Neural progenitor cell (in vitro differentiated cells): ENCODE data around the gene NT5C2. TPM values are rescaled to one million over a fixed set of nuclear protein-coding genes. Genes with fewer than 3 reads are reported as not detected.

Source experiments
- DNase-seq: peaks from one replicate; pipeline ENCODE4 v3.0.0-alpha.2; 2016; ENCODE audit warnings: low spot score
- H2AFZ ChIP-seq: fragments of 200-600 bp; sonication (generic); replicated peaks from 2 replicates; pipeline ENCODE4 v1.6.1; 2016; ENCODE audit warnings: antibody characterized with exemption
- H3F3A ChIP-seq: fragments of 200-600 bp; sonication (generic); 2 replicates; pipeline ENCODE4 v1.6.1; 2016; ENCODE audit warnings: antibody characterized with exemption, low read depth
- H3K27ac ChIP-seq: fragments of 200-600 bp; sonication (generic); 2 replicates; pipeline ENCODE4 v1.5.1; 2016; ENCODE audit warnings: mild to moderate bottlenecking
- H3K27me3 ChIP-seq: fragments of 200-600 bp; sonication (generic); 2 replicates; pipeline ENCODE4 v1.6.1; 2016; ENCODE audit warnings: mild to moderate bottlenecking, moderate library complexity
- H3K36me3 ChIP-seq: fragments of 200-600 bp; sonication (generic); 2 replicates; pipeline ENCODE4 v1.5.1; 2016
- H3K4me1 ChIP-seq: fragments of 200-600 bp; sonication (generic); 2 replicates; pipeline ENCODE4 v1.6.1; 2016; ENCODE audit warnings: mixed run types
- H3K4me2 ChIP-seq: fragments of 200-600 bp; sonication (generic); 2 replicates; pipeline ENCODE4 v1.6.1; 2016
- H3K4me3 ChIP-seq: fragments of 200-600 bp; sonication (generic); 2 replicates; pipeline ENCODE4 v1.5.1; 2016
- H3K79me2 ChIP-seq: fragments of 200-600 bp; sonication (generic); 2 replicates; pipeline ENCODE4 v1.6.1; 2016; ENCODE audit warnings: low read depth
- H3K9ac ChIP-seq: fragments of 200-600 bp; sonication (generic); 2 replicates; pipeline ENCODE4 v1.6.1; 2016
- H3K9me3 ChIP-seq: fragments of 200-600 bp; sonication (generic); 2 replicates; pipeline ENCODE4 v1.5.1; 2016; ENCODE audit warnings: low read depth
- H4K20me1 ChIP-seq: fragments of 200-600 bp; sonication (generic); 2 replicates; pipeline ENCODE4 v1.6.1; 2016; ENCODE audit warnings: low read depth
- H3K27ac Mint-ChIP-seq: 3 replicates; pipeline ENCODE4 v1.8.0; 2021; ENCODE audit warnings: mixed read lengths
- H3K27me3 Mint-ChIP-seq: 2 replicates; pipeline ENCODE4 v1.8.0; 2022; ENCODE audit warnings: low read depth, mild to moderate bottlenecking, inconsistent platforms, moderate library complexity, mixed read lengths; ENCODE audit not compliant: insufficient read depth
- H3K36me3 Mint-ChIP-seq: 3 replicates; pipeline ENCODE4 v1.8.0; 2021; ENCODE audit warnings: mixed read lengths
- H3K4me1 Mint-ChIP-seq: 3 replicates; pipeline ENCODE4 v1.8.0; 2021; ENCODE audit warnings: mixed read lengths
- H3K4me3 Mint-ChIP-seq: 3 replicates; pipeline ENCODE4 v1.8.0; 2021; ENCODE audit warnings: mild to moderate bottlenecking, moderate library complexity, mixed read lengths
- H3K9me3 Mint-ChIP-seq: 3 replicates; pipeline ENCODE4 v1.8.0; 2020; ENCODE audit warnings: mixed read lengths
- EZH2 ChIP-seq: fragments of 200-600 bp; sonication (generic); IDR thresholded peaks from 2 replicates; pipeline ENCODE4 v1.6.1; 2017; ENCODE audit warnings: antibody characterized with exemption, mild to moderate bottlenecking, moderate library complexity
- EZH2phosphoT487 ChIP-seq: fragments of 200-600 bp; sonication (generic); IDR thresholded peaks from 2 replicates; pipeline ENCODE4 v1.6.1; 2017; ENCODE audit warnings: antibody characterized with exemption
- total RNA-seq: library from RNA; depleted of rRNA; stranded (reverse); fragments of >200 nt; gene quantifications from 2 replicates; pipeline ENCODE4 v1.2.3, GENCODE V29; 2015; ENCODE audit warnings: low replicate concordance
- TF ChIP-seq, protein P1 (sequence below): fragments of 200-600 bp; sonication (generic); IDR thresholded peaks from 2 replicates; pipeline ENCODE4 v1.5.1; 2017; ENCODE audit warnings: antibody characterized with exemption, mild to moderate bottlenecking

The NT5C2 gene
- total RNA-seq, 1 donor from 2014 or later = 63.6 TPM

DNA sequence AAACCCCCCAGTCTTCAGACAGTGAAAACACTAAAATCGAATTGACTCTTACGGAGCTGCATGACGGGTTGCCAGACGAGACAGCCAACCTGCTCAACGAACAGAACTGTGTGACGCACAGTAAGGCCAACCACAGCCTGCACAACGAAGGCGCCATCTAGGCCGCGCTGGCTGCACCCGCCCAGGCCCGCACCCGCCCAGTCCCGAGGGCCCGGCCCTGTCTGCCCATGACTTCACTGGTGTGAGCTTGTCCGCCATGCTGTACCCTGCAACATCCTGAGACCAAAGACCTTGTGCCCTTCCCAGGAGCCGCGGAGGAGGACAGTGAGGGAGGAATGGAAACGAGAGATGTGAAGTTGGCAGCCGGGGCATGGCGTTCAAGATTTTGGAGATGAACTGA lies 116.1 kb downstream of the NT5C2 start:
- Mint-ChIP-seq H3K27me3 (no peaks in the 10 kb centered on the region), H3K9me3 (no peaks in the 10 kb centered on the region), H3K27ac (no peak overlapping the region), H3K36me3 (peaks cover 18% of the 10 kb centered on the region), H3K4me3 (no peak overlapping the region), H3K4me1 (no peaks in the 10 kb centered on the region)
- Histone ChIP-seq H3K4me1 (no peaks in the 10 kb centered on the region), H2AFZ (no peak overlapping the region), H3K9ac (no peak overlapping the region), H3K9me3 (no peaks in the 10 kb centered on the region), H3K79me2 (no peaks in the 10 kb centered on the region), H3K36me3 (no peaks in the 10 kb centered on the region), H3K4me2 (no peak overlapping the region), H3F3A (no peaks in the 10 kb centered on the region), H3K27ac (no peak overlapping the region), H4K20me1 (no peaks in the 10 kb centered on the region), H3K27me3 (no peaks in the 10 kb centered on the region), H3K4me3 (no peak overlapping the region)
- TF ChIP-seq EZH2phosphoT487 = no peak
- no peak for TF ChIP-seq EZH2
- TF ChIP-seq, protein P1, sequence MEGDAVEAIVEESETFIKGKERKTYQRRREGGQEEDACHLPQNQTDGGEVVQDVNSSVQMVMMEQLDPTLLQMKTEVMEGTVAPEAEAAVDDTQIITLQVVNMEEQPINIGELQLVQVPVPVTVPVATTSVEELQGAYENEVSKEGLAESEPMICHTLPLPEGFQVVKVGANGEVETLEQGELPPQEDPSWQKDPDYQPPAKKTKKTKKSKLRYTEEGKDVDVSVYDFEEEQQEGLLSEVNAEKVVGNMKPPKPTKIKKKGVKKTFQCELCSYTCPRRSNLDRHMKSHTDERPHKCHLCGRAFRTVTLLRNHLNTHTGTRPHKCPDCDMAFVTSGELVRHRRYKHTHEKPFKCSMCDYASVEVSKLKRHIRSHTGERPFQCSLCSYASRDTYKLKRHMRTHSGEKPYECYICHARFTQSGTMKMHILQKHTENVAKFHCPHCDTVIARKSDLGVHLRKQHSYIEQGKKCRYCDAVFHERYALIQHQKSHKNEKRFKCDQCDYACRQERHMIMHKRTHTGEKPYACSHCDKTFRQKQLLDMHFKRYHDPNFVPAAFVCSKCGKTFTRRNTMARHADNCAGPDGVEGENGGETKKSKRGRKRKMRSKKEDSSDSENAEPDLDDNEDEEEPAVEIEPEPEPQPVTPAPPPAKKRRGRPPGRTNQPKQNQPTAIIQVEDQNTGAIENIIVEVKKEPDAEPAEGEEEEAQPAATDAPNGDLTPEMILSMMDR = no peak
- no peak for DNase-seq

- H3K4me1 ChIP-seq = no peaks in the 10 kb centered on the region
- peaks cover 15% of the 10 kb centered on the region for H3K36me3 Mint-ChIP-seq
- H3K4me1 Mint-ChIP-seq = no peaks in the 10 kb centered on the region
- no peak overlapping the region for H3K27ac Mint-ChIP-seq
- H4K20me1 ChIP-seq = no peaks in the 10 kb centered on the region
- no peak for TF ChIP-seq EZH2
- TF ChIP-seq, protein P1 = no peak
- no peak for TF ChIP-seq EZH2phosphoT487
- H3K4me3 ChIP-seq = no peak overlapping the region
- no peaks in the 10 kb centered on the region for H3K36me3 ChIP-seq
- H3K9me3 Mint-ChIP-seq = no peaks in the 10 kb centered on the region
- no peaks in the 10 kb centered on the region for H3K27me3 Mint-ChIP-seq
- H3K9ac ChIP-seq = no peak overlapping the region
- H2AFZ ChIP-seq = no peak overlapping the region
- H3K9me3 ChIP-seq = no peaks in the 10 kb centered on the region
- no peak overlapping the region for H3K4me2 ChIP-seq
- H3K27ac ChIP-seq = no peak overlapping the region
- no peak for DNase-seq
- no peak overlapping the region for H3K4me3 Mint-ChIP-seq
- H3F3A ChIP-seq = no peaks in the 10 kb centered on the region
- H3K79me2 ChIP-seq = no peaks in the 10 kb centered on the region
- H3K27me3 ChIP-seq = no peaks in the 10 kb centered on the region
These were observed 120.2 kb downstream of the NT5C2 start for GRCh38 chr10:103072891-103073290.

DNA sequence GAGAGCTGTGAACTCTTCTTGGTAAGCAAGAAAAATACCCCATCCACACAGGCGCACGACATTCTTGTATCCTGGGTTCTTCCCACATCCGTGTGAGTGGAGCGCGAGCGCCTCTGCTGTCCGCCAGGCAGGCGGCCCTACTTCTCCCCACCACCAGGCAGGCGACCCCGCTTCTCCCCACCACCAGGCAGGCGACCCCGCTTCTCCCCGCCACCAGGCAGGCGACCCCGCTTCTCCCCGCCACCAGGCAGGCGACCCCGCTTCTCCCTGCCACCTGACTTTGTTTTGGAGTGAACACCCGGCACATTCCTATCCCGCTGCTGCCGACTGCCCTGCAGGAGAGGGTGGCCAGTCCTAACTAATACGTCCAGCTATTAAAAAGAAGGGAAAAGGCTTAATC lies 120.8 kb downstream of the NT5C2 start:
- no peaks in the 10 kb centered on the region for H3F3A ChIP-seq
- no peak overlapping the region for H3K4me2 ChIP-seq
- H3K4me1 ChIP-seq = peaks cover 4% of the 10 kb centered on the region
- H2AFZ ChIP-seq = no peak overlapping the region
- H3K4me1 Mint-ChIP-seq = no peaks in the 10 kb centered on the region
- DNase-seq = no peak
- no peaks in the 10 kb centered on the region for H4K20me1 ChIP-seq
- H3K4me3 ChIP-seq = no peak overlapping the region
- H3K9me3 Mint-ChIP-seq = no peaks in the 10 kb centered on the region
- H3K9me3 ChIP-seq = no peaks in the 10 kb centered on the region
- H3K36me3 Mint-ChIP-seq = peaks cover 9% of the 10 kb centered on the region
- no peaks in the 10 kb centered on the region for H3K27me3 ChIP-seq
- no peaks in the 10 kb centered on the region for H3K27me3 Mint-ChIP-seq
- no peak overlapping the region for H3K9ac ChIP-seq
- H3K36me3 ChIP-seq = no peaks in the 10 kb centered on the region
- TF ChIP-seq, protein P1 = no peak
- TF ChIP-seq EZH2phosphoT487 (no peak), EZH2 (no peak)
- no peak overlapping the region for H3K4me3 Mint-ChIP-seq
- H3K27ac ChIP-seq = no peak overlapping the region
- H3K79me2 ChIP-seq = no peaks in the 10 kb centered on the region
- no peak overlapping the region for H3K27ac Mint-ChIP-seq
